PFSK-1 (cell line): ENCODE measurements around the gene NRL.

Source experiments
- POLR2AphosphoS5 ChIP-seq: IDR thresholded peaks from 2 replicates; pipeline ENCODE4 v1.6.1; 2012; ENCODE audit warnings: low read depth, mild to moderate bottlenecking, control low read depth, low read length, moderate library complexity
- SIN3A ChIP-seq: IDR thresholded peaks from 2 replicates; pipeline ENCODE4 v1.6.1; 2012; ENCODE audit warnings: mild to moderate bottlenecking, low read length, moderate library complexity, borderline replicate concordance; ENCODE audit not compliant: insufficient read depth
- TAF1 ChIP-seq: IDR thresholded peaks from 2 replicates; pipeline ENCODE4 v1.6.1; 2012; ENCODE audit warnings: low read length, control low read depth, borderline replicate concordance; ENCODE audit not compliant: insufficient read depth
- TF ChIP-seq, protein P1 (sequence below), 2 experiments: IDR thresholded peaks; 2 replicates each; pipeline versions ENCODE4 v1.6.1 to v1.8.0; 2011 to 2012; ENCODE audit warnings: low read depth in 2 of 2, low read length in 2 of 2, control low read depth in 1 of 2, inconsistent platforms in 1 of 2, mild to moderate bottlenecking in 1 of 2, moderate library complexity in 1 of 2; ENCODE audit not compliant: insufficient read depth in 1 of 2

- TF ChIP-seq SIN3A (no peak), TAF1 (no peak), POLR2AphosphoS5 (no peak)
- TF ChIP-seq, protein P1, sequence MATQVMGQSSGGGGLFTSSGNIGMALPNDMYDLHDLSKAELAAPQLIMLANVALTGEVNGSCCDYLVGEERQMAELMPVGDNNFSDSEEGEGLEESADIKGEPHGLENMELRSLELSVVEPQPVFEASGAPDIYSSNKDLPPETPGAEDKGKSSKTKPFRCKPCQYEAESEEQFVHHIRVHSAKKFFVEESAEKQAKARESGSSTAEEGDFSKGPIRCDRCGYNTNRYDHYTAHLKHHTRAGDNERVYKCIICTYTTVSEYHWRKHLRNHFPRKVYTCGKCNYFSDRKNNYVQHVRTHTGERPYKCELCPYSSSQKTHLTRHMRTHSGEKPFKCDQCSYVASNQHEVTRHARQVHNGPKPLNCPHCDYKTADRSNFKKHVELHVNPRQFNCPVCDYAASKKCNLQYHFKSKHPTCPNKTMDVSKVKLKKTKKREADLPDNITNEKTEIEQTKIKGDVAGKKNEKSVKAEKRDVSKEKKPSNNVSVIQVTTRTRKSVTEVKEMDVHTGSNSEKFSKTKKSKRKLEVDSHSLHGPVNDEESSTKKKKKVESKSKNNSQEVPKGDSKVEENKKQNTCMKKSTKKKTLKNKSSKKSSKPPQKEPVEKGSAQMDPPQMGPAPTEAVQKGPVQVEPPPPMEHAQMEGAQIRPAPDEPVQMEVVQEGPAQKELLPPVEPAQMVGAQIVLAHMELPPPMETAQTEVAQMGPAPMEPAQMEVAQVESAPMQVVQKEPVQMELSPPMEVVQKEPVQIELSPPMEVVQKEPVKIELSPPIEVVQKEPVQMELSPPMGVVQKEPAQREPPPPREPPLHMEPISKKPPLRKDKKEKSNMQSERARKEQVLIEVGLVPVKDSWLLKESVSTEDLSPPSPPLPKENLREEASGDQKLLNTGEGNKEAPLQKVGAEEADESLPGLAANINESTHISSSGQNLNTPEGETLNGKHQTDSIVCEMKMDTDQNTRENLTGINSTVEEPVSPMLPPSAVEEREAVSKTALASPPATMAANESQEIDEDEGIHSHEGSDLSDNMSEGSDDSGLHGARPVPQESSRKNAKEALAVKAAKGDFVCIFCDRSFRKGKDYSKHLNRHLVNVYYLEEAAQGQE (IDR thresholded peaks at IDR 0.05; ENCODE audit: insufficient read depth in 1 of 2, low read depth in 2 of 2, low read length in 2 of 2): no peak
Observed at GRCh38 chr14:24080888-24081738, 33.6 kb downstream of the NRL start.
